HG03439 (cell line): Measurements from ENCODE around the gene SORBS1.
A peak's percentile ranks its signal among the peaks of the same experiment; 100 is the strongest.

Experiments
- ATAC-seq: cut with Tn5 transposase; IDR thresholded peaks from one replicate; pipeline ENCODE4 v1.9.1; 2021; ENCODE audit warnings: mild to moderate bottlenecking, moderate library complexity; ENCODE audit not compliant: unreplicated experiment

SORBS1 gene

DNA sequence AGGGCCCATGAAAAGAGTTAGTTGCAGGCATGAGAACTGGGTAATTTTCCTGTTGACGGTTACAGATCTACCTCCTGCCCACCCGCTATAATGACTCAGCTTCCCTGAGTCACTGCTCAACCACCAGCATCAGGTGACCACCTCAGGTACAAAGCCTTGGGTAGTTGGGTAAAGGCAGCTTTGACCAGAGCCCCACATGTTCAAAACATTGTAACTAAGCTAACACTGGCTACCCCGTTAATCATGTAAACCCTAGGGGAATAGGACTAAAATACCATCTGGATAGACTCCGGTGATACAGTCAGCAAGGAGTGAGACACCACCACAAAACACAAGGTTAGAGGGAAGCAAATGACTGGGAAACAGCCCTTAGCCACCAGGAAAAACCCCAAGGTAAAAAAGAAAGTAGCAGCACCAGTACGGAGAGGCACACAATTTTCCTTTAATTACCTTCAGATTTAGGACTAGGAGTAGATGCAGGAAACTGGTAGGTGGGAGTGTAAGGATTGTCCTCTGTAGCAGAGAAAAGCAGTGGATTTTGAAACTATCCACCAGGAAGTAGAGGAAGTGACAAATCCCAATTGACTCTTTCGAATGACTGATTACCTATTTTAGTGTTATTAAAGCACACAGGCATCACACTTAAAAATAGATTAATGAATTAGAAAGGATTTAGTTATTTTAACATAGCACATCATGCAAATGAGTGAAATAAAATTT is 166.8 kb downstream of the SORBS1 start:
- peak; percentile 75 for ATAC-seq

DNA sequence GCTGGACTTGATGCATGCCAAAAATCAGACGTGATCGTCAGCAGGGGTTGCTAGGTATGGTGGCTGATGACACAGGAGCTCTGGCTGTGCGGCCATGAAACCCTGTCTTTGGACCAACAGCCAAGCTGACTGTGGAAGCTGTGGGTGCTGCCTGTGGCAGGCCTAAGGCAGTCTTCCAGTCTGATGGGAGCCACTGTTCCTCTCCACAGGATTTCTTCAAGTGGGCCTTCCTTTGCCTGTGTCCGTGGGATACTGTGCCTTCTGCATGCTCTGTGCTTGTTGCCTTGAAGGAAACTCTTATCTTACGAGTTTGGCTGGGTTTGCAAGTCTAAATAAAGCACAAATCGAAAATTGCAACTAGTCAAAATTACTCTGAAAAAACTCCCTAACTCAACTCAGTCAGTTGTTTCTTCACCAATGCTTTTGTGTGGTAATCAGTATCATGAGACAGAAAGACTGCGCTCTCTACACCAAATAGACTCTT is 168.4 kb downstream of the SORBS1 start:
- ATAC-seq = peak; percentile 47

DNA sequence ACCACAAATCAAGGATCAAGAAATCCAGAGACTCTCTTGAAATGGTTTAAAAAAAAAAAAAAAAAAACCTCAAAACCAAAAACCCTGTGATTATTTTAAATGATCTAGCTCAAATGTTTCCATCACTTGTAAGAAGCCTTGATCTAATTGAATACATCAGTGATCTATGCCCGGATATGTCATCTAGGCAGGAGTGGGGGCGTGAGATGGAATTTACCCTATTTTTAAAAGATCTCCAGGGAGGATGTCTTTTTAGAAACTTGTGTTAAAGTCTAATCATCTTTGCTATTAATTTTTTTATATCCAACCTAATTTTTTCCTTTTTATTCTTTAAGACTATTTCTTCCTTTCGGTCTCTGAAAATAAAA is 169.0 kb downstream of the SORBS1 start:
- no peak for ATAC-seq

DNA sequence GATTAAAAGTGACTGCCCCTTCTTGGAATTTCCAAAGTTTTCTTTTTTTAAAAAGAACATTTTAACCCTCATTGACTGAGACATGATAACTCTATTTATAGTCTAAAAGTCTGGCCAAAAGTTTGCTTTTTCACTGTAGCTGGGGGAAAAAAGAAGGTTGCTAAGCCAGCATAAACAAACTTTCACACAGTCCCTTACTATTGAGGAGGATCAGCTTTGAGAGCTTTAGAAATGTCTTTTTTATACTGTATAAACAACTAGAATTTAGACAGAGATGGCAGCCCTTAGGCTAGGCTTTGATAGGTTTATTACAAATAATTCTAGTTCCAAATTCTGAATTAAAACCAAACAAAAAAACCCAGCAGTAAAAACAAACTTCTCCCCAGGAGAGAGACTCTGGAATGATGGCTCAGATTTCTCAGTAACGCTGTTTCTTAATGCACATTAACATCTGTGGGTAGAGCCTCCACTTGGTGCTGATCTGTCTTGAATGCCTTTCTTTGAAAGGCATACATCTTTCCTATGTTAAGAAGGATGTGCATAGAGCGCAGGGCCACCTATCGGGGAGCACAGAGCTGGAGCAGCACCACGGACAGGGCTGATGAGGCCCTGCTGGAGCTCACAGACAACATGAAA is 169.5 kb downstream of the SORBS1 start:
- no peak for ATAC-seq

DNA sequence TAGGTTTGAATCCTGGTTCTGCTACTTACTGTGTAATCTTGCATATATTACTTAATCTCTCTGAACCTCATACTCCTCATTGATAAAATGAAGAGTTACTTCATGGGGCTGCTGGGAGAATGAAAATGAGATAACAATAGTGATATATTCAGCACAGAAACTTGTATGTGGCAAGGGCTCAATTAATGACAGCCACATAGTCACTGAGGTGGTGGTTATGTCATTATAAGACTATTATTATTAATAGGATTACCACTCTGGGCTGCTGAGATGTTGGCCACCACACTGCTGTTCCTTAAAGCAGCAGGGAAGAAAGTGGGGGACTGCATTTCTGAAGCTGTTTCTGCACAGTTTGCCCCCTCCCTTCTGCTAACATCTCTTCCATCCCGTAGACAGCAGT is 170.0 kb downstream of the SORBS1 start:
- no peak for ATAC-seq

DNA sequence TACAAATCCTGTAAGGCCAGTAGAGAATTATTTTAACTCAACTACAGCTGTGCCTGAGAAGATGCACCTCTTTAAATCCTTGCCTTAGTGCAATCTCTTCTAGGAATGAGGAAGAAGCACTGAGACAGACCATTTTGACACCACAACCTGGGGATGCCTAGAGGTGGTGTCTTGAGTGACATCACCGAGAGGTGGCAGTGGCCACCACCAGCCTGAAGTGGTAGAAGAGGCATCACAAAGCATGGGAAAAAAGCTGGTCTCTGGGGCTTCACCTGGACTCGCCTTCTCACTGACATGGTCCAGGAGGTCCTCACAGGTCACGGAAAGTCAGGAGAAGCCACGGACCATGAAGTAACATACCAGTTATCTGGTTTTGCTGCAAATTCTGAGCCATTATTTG is 171.2 kb downstream of the SORBS1 start:
- ATAC-seq = no peak

DNA sequence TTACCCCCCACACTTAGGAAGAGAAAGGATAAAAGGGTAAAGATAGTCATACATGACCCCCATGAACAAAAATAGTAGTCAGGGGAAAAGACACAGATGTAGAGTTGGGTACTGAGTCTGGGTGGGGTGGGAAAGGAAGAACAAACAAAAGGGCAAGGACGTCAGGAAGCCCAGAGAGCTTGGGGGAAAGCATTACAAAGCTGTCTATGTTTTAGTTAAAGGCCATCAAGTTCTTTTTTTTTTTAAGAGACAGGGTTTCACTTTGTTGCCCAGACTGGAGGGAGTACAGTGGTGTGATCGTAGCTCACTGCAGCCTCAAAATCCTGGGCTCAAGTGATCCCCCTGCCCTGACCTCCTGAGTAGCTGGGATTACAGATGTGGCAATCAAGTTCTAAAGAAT is 172.0 kb downstream of the SORBS1 start:
- ATAC-seq = no peak

DNA sequence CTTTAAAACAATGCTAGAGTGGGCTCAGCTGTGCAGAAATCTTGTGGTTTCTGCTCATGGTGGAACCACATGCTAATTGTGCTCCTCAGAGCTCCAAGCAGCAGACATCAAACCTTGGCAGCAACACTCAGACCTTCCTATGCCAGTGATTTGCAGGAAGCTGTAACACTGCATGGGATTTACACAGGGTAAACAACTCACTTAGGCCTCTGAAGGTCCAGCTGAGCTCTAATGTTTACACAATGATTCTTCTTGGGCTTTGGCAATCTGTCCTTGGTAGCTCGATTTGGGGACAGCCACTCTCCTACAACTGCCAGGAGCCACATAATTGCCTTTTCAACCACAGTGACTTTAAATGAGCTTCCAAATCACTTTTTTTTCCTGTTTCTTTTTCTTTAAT is 172.6 kb downstream of the SORBS1 start:
- no peak for ATAC-seq

DNA sequence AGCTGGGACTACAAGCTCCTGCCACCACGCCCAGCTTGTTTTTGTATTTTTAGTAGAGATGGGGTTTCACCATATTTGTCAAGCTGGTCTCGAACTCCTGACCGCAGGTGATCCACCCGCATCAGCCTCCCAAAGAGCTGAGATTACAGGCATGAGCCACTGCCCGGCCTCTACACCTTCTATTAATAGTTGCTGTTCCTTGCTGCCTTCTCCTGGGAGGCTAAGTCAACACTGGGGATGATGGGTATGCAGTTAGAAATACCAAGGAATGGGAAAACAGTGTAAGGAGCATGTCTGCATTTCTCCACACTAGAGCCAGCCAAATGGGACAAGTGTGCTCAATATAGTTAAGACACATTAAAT is 173.1 kb downstream of the SORBS1 start:
- ATAC-seq = no peak

DNA sequence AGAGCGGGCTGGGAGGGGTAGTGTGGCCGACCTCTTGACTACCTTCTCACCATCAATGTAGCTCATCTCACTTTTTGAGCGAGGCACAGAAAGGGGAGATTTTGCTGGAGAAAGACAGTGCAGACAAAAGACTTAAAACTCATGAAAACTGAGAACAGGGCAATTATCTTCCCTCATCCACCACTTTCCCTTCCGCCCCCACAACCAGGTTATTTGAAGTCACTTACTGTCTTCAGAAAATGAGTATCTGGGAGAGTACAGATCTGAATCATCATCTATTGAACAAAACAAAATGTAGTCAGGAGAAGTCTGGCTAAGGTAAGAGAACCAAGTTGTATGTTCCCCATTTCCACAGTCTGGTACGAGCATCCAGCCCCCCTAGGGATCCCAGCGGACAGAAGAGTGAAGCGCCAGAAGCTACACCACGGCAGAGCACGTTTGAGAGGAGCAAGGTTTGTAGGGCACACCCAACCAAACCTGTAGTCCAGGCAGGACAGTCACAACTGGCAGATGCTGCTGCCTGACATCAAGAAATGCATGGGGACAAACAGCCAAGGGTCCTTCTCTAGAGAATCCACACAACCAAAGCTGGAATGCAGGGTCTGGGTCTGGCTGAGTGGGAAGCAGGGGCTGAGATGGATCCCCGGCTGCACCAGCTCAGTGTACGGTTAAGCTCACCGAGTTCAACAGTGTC is 177.0 kb downstream of the SORBS1 start:
- ATAC-seq = no peak

DNA sequence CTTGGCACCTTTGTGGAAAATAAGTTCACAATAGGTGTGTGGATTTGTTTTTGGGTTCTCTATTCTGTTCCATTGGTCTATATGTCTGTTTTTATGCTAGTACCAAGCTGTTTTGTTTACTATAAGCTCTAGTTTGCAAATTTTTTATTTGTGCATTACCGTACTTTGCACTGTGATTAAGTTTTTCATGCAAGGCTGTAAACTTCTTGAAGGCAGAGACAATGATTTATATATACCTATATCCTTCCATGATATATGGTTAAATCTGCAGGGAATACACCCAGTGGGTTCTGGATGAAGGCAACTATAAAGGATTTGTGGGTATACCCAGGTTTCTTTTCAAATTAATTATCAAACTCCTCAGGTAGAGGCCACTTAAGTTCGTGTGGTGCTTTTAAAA is 178.6 kb downstream of the SORBS1 start:
- ATAC-seq = no peak

DNA sequence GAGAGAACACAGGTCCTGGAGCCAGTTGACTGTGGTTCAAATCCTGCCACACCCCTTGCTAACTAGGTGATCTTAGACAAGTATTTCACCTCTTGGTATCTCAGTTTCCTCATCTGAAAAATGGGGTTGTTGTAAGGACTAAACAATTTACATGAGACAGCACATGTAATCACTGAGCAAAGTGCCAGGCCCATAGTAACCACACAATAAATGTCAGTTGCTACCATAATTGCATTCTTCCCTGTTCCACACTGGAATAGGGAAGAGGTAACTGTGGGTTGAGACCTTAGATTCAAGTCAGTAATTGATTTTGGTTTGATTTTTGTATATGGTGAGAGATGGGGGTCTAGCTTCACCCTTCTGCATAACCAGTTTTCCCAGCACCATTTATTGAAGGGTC is 179.0 kb downstream of the SORBS1 start:
- ATAC-seq = no peak

DNA sequence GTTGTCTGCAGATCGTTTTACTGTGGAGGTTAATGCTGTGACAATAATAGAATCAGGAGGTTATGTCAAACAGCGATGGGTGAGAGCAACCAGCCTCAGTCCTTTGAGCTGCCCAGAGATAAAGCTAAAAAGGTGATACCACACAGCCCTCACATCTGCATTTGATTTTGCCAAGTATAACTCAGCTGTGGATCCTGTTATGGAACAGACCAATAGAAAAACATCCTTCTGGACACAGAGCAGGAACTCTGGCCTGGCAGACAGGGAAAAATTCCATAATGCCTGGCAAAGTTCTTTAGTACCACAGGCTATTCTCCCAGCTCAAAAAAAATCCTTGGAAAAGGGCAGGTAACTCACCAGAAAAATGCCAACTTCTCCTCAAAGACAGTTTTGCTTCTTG is 183.2 kb downstream of the SORBS1 start:
- no peak for ATAC-seq

DNA sequence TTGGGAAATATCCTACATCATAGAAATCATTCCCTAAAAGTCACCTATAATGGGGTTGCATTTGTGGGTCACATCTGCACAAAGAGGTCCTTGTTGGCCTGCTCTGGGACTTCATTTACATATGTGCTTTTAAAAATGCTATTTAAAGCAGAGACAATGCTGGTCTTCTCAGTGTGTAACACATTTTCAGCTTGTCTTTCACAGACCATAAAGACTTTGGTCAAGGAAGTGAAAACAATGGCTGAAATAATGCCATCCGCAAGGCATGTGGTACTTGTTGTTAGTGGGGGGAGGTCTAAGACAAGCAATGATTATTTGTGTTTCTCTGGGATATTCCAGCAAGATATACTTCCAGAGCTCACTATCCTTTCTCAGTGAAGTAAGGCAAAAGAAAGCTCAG is 185.8 kb downstream of the SORBS1 start:
- ATAC-seq = no peak

DNA sequence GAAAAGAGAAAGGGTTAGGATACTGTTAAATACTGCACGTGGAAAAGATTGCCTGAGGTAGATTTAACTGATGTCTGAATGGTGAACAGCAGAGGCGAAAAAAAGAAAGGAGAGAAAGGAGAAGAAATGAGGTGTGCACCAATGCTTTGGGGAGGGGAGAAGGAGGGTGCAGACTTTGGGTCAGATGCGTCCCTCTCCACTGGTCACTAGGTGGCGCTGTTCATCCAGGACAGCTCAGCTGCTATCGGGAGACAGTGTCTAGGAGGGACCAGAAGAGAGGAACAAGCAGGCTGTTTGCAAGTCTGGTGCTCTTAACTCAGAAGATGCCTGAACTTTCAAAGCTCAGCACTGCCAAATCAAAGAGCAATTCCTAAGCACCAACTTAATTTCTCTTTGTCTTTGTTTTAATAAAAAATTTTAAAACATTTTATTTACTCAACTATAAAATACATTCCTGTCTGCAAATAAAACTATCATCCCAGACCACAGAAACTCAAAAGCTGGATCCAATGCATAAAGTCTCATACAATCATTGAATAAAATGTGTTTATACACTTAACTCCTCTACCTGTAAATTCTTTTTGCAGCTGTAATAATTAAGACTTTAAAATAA is 186.5 kb downstream of the SORBS1 start:
- ATAC-seq = peak; percentile 90

DNA sequence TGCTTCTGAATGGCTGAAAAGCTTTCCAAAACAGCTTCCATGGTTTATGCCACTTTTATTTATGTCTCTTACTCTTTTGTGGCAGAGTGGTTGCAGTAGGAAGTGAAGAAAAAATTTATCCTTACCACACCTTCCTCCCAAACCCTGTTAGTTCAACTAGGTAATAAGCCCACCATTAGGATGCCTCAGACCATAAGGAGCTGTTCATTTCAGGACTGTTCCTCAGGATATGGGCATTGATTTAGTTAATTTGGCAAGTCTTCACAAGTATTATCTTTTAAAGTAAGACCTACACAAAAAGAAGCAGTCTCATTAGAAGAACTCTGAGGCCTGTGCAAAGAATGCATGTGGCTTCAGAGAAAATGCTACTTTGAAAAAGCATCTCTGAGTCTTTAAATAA is 187.5 kb downstream of the SORBS1 start:
- no peak for ATAC-seq

DNA sequence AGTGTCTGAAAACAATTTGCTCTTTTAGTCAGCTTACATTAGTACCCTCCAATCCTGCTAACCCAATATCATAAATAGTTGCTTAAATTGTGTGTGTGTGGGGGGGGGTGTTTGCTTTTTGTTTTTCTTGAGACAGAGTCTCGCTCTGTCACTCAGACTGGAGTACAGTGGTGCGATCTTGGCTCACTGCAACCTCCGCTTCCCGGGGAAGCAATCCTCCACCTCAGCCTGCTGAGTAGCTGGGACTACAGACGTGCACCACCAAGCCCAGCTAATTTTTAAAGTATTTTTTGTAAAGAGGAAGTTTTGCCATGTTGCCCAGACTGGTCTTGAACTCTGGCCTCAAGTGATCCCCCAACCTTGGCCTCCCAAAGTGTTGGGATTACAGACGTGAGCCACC is 196.8 kb downstream of the SORBS1 start:
- no peak for ATAC-seq

DNA sequence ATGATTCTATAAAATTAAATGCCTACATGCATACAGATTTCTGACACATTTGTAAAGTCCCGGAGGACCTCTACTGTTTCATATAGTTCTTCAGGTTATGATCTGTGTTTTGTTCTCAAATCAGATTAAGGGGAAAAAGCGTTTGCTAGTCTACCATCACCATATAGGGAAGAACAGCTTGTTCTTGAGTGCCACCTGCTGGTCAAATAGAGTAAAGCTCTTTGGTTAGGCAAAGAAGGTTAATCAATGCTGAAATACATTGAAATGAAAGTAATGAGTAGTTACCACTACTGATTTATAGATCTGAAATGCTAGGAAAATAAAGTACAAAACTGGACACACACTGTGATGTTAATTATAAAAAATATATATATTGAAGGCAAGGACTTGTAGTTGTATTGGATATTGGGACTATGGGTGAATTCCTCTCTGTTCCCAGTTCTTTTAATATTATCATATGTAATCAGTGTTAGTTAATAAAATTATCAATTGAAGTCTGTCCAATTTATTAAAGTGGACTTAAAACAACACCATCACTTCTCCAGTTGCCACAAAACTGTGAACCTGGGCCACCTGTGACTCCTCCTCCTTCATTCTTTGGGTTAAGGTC is 197.8 kb downstream of the SORBS1 start:
- ATAC-seq = no peak

DNA sequence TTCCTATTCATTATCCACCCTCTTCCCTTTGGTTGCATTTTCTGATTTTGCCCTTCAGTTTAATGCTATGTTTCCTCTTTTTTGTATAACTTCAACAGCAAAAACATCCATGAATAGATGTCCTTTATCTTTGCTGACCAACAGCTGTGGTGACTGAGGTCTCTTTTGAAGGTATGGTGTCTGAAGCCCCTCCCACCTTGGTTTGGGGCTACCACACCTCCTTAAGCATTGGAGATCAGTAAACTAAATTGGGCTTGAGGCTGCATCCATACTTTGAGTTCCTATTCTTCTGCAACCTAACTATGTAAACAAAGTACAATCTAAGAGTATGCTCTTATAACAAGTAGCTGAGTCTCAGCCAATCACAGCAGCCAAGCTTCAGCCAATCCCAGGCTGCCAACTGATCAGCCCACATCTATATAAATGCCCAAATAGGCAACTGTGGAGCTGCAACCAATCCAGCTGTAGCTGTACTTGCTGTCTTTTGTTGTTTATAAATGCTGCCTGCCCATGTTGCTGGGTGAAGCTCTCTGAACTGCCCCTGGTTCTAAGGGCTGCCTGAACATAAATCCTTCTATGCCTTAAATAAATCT is 201.0 kb downstream of the SORBS1 start:
- ATAC-seq = no peak

DNA sequence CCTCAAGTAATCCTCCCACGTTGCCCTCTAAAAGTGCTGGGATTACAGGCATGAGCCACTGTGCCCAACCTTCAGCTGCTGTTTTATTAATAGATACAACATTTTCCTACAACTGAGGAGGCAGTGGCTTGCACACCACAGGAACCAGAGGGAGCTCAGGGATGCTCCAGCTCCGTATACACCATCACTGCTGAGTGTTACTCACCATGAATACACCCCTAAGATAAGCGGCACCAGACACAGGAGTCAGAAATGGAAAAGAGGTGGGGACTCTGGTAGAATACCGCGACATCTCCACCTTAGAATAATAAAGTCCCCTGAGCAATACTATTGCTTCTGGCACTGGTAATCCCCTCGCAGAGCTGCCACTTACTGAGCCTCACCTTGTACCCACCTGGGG is 201.7 kb downstream of the SORBS1 start:
- no peak for ATAC-seq
